ENCODE results near the gene METTL25. TPM values are rescaled to one million over a fixed set of nuclear protein-coding genes. Genes with fewer than 3 reads are reported as not detected.

METTL25 gene
- total RNA-seq, 4 donors from 2014 or later, result 11.4 to 24.7 (median 20.0) TPM

DNA sequence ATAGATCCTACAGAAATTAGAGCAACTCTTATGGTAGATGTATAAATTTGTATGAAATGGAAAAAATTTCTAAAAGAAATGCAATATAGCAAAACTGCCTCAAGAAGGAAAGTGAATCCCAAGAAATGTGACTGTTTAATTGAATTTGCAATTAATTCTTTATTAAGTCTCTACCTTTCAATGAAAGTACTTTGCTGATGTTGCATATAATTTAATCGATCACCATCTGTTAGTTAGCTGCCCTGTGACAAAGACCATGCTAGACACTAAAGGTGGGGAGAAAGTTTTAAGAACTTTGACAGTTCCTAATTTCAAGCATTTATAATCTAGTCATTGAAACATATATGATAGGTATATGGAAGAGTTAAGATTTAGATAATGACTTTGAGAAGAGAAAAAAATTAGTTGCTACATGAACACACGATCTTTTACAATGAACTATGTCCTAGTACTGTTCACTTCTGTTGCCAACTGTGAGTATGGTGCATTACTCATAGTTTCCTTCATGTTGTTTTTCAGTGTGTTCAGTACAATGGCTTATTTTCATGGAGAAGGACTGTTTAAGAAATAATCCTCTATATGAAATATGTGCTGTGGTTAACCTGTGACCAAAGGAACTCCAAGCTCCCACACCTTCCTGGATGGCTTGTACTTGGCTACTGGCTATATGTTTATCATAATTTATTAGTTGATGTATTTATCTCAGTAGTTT, 128.4 kb downstream of the METTL25 start:
- TF ChIP-seq, protein P1, sequence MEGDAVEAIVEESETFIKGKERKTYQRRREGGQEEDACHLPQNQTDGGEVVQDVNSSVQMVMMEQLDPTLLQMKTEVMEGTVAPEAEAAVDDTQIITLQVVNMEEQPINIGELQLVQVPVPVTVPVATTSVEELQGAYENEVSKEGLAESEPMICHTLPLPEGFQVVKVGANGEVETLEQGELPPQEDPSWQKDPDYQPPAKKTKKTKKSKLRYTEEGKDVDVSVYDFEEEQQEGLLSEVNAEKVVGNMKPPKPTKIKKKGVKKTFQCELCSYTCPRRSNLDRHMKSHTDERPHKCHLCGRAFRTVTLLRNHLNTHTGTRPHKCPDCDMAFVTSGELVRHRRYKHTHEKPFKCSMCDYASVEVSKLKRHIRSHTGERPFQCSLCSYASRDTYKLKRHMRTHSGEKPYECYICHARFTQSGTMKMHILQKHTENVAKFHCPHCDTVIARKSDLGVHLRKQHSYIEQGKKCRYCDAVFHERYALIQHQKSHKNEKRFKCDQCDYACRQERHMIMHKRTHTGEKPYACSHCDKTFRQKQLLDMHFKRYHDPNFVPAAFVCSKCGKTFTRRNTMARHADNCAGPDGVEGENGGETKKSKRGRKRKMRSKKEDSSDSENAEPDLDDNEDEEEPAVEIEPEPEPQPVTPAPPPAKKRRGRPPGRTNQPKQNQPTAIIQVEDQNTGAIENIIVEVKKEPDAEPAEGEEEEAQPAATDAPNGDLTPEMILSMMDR (IDR thresholded peaks at IDR 0.05), result no peak
- TF ChIP-seq POLR2A (IDR thresholded peaks at IDR 0.05), result no peak
- Histone ChIP-seq H3K27ac (no peak overlapping the region), H3K4me3 (no peak overlapping the region), H3K36me3 (no peaks in the 10 kb centered on the region), H3K4me1 (no peaks in the 10 kb centered on the region), H3K27me3 (no peaks in the 10 kb centered on the region), H3K9me3 (no peaks in the 10 kb centered on the region)
- no peak for DNase-seq

DNA sequence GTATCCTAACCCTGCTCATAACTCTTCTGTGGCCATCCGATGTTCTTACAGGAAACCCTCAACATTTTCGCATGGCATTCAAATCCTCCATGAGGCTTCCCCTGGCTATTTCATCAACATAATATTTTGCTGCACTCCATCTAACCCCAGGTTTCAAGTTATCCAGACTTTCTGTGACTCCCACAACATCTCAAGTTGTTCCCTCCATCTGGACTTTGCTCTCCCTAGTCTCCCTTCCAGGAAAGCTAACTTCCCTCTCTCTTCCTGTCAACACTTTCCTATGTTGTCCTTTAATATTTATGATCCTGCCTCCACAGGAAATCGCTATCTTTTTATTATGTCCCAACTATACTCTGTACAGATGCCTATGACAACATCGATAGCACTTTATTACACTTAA, 146.1 kb downstream of the METTL25 start:
- H3K4me3 ChIP-seq, result no peak overlapping the region

DNA sequence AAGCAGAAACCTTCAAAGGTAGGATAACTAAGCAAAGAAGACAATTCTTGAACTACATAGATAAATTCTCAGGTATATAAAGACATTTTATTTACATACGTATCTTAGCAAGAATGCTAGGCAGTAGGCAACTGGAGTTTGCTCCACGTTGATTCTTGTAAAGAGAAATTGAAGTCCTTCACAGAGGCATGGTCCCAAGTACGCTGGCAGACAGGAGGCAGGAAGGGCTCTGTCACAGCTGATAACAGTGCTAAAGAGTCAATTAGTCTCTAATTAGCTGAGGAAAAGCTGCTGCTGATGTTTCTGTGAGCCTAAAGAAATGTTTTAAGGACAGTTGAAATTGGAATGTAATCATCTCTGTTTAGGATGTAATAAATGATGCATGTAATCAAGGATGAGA, 146.8 kb downstream of the METTL25 start:
- Histone ChIP-seq H3K36me3 (no peaks in the 10 kb centered on the region), H3K9me3 (no peaks in the 10 kb centered on the region), H3K27me3 (no peaks in the 10 kb centered on the region), H3K4me1 (no peaks in the 10 kb centered on the region), H3K4me3 (no peak overlapping the region), H3K27ac (no peak overlapping the region)
- TF ChIP-seq POLR2A (IDR thresholded peaks at IDR 0.05), result no peak
- TF ChIP-seq, protein P1 (IDR thresholded peaks at IDR 0.05), result no peak
- no peak for DNase-seq

More for the DNA sequence above, 146.1 kb downstream of the METTL25 start:
- H3K4me1 ChIP-seq, result no peaks in the 10 kb centered on the region
- H3K9me3 ChIP-seq, result no peaks in the 10 kb centered on the region
- DNase-seq, result no peak
- no peak for TF ChIP-seq POLR2A (IDR thresholded peaks at IDR 0.05)
- TF ChIP-seq, protein P1 (IDR thresholded peaks at IDR 0.05), result no peak
- H3K27ac ChIP-seq, result no peak overlapping the region
- H3K36me3 ChIP-seq, result no peaks in the 10 kb centered on the region
- H3K27me3 ChIP-seq, result no peaks in the 10 kb centered on the region

DNA sequence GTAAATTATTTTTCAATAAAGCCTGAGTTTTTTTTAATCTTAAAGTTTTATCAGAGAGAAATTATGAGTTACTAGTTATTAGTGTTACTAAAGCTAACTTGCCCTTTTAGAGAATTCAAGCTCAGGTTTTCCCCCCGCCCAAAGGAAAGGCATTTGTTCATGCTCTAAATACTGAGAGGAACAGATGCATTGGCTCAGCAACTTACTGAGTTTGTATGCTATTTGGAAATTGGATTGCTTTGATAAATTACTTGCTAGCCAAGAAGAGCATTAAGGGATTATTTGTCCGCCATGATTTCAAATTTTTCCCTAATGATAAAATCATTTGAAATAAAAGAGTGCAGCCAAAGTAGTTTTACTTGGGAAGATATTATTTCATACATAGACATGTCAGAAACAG, 149.4 kb downstream of the METTL25 start:
- Histone ChIP-seq H3K4me1 (no peaks in the 10 kb centered on the region), H3K27me3 (no peaks in the 10 kb centered on the region), H3K36me3 (no peaks in the 10 kb centered on the region), H3K27ac (no peak overlapping the region), H3K4me3 (no peak overlapping the region), H3K9me3 (no peaks in the 10 kb centered on the region)
- TF ChIP-seq POLR2A (IDR thresholded peaks at IDR 0.05), result no peak
- no peak for DNase-seq

DNA sequence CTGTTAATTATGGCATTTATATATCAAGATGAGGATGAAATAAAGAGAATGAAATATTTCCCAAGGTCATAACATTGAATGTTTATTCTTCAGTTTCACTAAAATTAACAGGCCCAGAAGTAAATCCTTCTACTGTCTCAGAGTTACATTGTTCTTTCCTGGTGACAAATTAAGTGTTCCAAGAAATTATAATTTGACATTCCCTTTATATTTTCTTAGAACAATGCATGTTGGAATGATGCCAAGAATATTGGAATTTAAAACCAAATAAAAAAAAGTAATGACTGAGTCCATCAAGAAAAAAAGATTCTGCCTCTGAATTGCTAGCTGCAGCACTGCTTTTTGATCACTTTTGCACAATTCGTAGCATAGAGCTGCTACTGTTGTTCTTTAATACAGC, 152.1 kb downstream of the METTL25 start:
- TF ChIP-seq POLR2A (IDR thresholded peaks at IDR 0.05), result no peak
- TF ChIP-seq, protein P1 (IDR thresholded peaks at IDR 0.05), result no peak
- H3K27me3 ChIP-seq, result no peaks in the 10 kb centered on the region
- H3K4me1 ChIP-seq, result no peaks in the 10 kb centered on the region
- no peaks in the 10 kb centered on the region for H3K36me3 ChIP-seq
- no peak overlapping the region for H3K27ac ChIP-seq
- H3K9me3 ChIP-seq, result no peaks in the 10 kb centered on the region
- no peak overlapping the region for H3K4me3 ChIP-seq
- no peak for DNase-seq

DNA sequence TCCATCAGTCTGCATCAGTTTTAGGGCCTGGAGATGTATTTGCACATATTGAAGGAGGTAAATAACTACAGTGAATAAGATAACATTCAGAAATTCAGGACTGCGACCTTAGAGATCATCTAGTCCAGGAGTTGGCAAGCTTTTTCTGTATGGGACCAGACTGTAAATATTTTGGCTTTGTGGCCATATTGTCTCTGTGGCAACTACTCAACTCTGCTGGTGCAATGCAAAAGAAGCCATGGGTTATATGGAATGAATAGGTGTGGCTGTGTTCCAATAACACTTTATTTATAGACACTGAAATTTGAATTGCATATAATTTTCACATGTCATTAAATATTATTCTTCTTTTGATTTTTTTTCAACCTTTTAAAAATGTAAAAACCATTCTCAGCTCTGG, 156.6 kb downstream of the METTL25 start:
- TF ChIP-seq, protein P1 (IDR thresholded peaks at IDR 0.05), result no peak
- TF ChIP-seq POLR2A (IDR thresholded peaks at IDR 0.05), result no peak
- Histone ChIP-seq H3K36me3 (no peaks in the 10 kb centered on the region), H3K9me3 (no peaks in the 10 kb centered on the region), H3K4me1 (no peaks in the 10 kb centered on the region), H3K27me3 (no peaks in the 10 kb centered on the region), H3K27ac (no peak overlapping the region), H3K4me3 (no peak overlapping the region)
- no peak for DNase-seq
